NK-92 treated with Interleukin-12 subunit alpha and Interleukin-12 subunit beta, amount 100 ng/mL, for 24 hours (cell line): Measurements from ENCODE around the gene MCOLN1.
"Not testable (repeated sequence)": the region's sequence is repeated elsewhere in the genome, so short reads cannot be mapped to it uniquely, and the experiment has no call there.

Experiments
- DNase-seq: peaks from one replicate; lab custom pipeline; 2025; lab: John Stamatoyannopoulos, UW

The MCOLN1 gene

DNA sequence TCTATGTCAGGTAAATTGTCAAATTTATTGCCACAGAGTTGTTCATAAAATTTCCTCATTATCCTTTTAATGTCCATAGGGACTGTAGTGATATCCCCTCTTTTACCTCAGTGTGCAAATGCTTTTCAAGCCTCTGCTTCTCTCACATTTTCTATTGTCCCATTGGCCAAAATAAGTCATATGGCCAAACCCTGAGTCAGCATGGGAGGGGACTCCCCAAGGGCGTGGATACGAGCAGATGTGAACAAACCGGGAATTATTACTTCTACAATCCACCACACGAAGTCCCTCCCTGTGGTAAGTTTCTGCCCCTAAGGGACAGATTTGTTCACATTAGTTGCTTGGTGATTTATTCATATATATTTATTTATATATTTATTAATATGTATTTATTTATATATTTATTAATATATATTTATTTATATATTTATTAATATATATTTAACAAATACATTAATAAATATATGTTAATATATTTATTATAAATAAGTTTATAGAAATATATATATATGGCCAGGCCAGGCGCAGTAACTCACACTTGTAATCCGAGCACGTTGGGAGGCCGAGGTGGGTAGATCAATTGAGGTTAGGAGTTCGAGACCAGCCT is 53.1 kb downstream of the MCOLN1 start:
- no peak for DNase-seq

DNA sequence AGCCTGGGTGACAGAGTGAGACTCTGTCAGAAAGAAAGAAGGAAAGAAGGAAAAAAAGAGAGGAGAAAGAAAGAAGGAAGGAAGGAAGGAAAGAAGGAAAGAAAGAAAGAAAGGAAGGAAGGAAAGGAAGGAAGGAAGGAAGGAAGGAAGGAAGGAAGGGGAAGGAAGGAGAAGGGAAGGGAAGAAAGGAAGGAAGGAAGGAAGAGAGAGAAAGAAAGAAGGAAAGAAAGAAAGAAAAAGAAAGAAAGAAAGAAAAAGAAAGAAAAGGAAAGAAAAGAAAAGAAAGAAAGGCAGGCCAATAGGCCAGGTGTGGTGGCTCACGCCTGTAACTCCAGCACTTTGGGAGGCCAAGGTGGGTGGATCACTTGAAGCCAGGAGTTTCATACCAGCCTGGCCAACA is 55.0 kb downstream of the MCOLN1 start:
- DNase-seq: not testable (repeated sequence)

GRCh38 chr19:7578127-7578526 is 55.7 kb downstream of the MCOLN1 start:
- no peak for DNase-seq

DNA sequence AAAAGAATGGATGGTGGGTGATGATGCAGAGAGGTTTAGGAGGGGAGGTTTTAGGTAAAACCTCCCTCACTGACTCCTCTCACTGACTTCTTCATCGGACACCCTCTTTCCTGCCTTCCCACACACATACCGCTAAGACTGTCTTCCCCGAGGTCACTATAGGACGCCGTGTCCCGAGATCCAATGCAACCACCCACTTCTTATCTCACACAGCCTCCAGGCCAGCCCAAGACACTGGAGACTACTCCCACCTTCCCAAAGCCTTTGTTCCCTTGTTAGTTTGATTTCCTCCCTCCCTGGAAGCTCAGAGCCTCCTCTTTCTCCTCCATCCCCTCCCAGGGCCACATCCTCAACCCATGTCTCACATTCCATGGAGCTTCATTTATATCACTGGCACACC is 56.8 kb downstream of the MCOLN1 start:
- no peak for DNase-seq

DNA sequence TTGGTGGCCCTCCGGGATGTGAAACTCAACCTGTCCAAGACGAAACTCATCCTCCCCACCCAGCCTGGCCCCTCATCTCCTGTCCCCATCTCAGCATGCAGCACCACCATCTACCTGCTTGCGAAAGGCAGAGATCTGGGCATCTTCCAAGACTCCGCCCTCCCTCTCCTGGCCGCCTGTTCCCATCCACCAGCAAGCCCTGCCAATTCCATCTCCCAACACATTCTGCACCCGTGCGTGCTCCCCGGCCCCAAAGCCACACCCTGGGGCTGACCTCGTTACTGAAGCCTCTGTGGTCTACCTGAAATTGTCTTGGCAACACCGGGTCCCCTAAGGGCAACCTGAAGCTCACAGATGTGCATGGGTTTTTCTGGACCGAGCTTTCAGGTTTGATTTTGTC is 60.0 kb downstream of the MCOLN1 start:
- no peak for DNase-seq
